Uterus (tissue), 2 donors: ENCODE results near the gene SRXN1.

ENCODE experiments used
- CTCF ChIP-seq, 4 experiments: fragments of 200-600 bp in 2 of 4; fragments of 450-650 bp in 2 of 4; sonication (generic) in 2 of 4; IDR thresholded peaks; one replicate each; pipeline ENCODE4 v1.5.1; 2016 to 2019; ENCODE audit warnings: antibody characterized with exemption in 4 of 4, mild to moderate bottlenecking in 2 of 4, moderate library complexity in 1 of 4
- POLR2A ChIP-seq, 2 donors: fragments of 450-650 bp; IDR thresholded peaks; one replicate each; pipeline ENCODE4 v1.6.1; 2016; ENCODE audit warnings: antibody characterized with exemption in 2 of 2, mild to moderate bottlenecking in 1 of 2, moderate library complexity in 1 of 2

- no peak for TF ChIP-seq POLR2A (IDR thresholded peaks at IDR 0.05)
- no peak for TF ChIP-seq CTCF (IDR thresholded peaks at IDR 0.05)
Measured at GRCh38 chr20:625360-625932, 27.6 kb downstream of the SRXN1 start.
